Measurements from ENCODE around the gene CPVL.
"Not testable (repeated sequence)": the region's sequence is repeated elsewhere in the genome, so short reads cannot be mapped to it uniquely, and the experiment has no call there.

CPVL gene

GRCh38 chr7:29116361-29117200 is 29.8 kb downstream of the CPVL start:
- no peak for DNase-seq

- DNase-seq, result no peak
Observed at GRCh38 chr7:29115753-29116152, 30.6 kb downstream of the CPVL start.

GRCh38 chr7:29115130-29115687 is 31.1 kb downstream of the CPVL start:
- DNase-seq, result no peak

DNA sequence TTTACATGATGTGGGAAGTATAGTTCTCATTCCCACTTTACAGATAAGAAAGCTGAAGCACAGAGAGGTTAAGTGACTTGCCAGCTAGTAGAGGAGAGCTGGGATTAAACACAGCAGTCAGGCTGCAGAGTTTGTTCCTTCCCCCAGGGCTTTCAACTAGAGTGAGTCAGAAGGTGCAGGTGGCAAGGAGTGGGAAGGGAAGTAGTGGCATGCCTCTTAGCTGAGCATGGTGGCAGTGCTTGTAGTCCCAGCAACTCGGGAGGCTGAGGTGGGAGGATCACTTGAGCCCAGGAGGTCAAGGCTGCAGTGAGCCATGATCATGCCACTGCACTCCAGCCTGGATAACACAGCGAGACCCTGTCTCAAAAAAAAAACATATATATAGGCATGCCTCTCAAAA is 32.1 kb downstream of the CPVL start:
- DNase-seq, result not testable (repeated sequence)

DNA sequence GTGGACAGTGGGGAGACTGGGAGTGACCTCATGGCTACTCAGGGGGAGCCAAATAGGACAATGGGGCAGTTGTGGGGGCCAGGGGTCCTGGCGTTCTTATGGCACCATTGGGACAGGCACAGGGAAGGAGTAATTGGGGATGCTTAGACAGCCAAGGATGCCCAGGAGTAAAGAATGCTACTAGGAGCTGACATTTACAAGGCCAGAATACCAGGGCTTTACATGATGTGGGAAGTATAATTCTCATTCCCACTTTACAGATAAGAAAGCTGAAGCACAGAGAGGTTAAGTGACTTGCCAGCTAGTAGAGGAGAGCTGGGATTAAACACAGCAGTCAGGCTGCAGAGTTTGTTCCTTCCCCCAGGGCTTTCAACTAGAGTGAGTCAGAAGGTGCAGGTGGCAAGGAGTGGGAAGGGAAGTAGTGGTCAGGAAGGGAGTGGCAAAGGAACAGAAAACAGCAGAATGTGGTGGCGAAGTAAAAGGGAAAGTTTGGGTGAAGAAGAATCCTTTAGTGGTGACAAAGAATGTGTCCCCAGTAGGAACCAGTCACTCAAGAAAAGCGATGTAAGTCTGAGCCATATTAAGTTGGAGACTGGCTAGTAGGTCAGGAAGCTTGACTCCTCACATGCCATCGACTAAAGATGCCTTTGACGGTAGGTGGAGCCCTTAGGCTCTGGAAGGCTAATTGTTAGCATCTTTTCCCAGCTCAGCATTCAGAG is 32.8 kb downstream of the CPVL start:
- no peak for DNase-seq

GRCh38 chr7:29112721-29113120 is 33.6 kb downstream of the CPVL start:
- no peak for DNase-seq

DNA sequence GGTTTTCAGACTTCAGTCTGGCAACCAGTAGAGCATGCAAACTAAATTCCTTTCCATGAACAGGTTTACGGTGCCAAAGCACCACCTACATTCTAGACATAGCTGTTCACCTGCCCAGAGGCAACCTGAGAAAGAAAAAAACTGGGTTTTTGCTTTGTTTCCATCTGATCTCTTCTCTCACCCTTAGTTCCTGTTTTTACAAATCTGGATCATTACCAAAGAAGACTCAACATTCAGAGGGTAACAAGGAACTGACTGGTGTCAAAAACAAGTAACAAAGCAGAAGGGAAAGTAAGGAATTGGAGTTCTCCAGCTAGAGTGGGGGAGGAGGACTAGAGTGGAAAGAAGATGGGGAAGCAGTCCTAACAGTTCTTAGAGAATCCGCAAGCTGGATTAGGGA is 36.4 kb downstream of the CPVL start:
- no peak for DNase-seq

DNA sequence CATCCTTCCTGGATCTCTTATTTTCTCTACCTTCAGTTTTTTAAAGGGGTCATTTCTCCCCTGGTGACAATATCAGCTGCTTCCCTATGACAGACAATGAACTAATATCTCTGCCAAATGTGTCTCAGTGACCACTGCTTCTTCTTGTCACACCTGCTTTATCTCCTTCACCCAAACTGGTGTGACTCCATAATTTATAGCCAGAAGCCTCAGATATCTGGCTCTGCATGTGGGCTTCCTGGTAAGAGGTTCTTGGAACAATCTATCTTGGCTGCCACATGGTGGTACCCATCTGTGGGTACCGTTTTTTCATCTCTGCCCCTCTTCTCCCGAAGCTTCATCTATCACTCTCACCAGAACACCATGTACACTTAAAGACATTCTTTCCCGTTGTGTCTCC is 37.0 kb downstream of the CPVL start:
- no peak for DNase-seq

DNA sequence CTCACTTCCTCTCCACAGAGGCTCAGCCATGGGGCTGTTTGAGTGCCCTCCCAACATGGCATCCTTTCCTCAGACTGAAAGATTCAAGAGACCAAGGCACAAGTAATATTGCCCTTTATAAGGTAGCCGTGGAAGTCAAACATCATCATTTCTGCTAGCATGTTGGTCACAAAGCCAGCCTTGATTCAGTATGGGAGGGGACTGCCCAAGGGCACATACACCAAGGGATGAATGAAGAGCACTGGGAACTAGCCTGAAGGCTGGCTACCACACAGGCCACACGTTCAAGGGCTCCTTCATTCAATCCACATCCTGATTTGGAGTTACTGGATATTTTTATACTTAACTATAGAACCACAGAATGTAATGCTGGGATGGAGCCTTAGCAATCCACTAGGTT is 39.3 kb downstream of the CPVL start:
- DNase-seq, result no peak

GRCh38 chr7:29106669-29106988 is 39.7 kb downstream of the CPVL start:
- no peak for DNase-seq

- DNase-seq, result peak; percentile 50
Observed at GRCh38 chr7:29105752-29106668, 40.3 kb downstream of the CPVL start.

DNA sequence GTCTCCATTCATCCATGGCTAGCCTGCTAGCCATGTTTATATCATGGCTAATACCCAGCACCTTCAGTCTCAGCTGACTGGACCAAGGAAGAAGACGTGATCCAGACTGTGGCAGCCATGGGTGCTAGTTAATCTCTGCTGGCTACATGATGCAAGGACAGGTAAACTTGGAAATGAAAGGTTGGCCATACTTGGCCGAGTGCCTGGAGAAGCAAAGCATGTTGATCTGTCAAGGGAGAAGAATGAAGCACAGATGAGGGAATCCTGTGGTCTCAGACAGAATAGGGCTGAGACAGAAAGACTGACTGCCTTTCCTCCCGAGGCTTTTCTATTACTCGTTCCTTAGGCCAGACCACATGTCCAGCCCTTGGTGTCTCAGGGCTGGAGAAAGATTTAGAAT is 41.1 kb downstream of the CPVL start:
- DNase-seq, result no peak

GRCh38 chr7:29102558-29103151 is 43.7 kb downstream of the CPVL start:
- peak; percentile 19 for DNase-seq

DNA sequence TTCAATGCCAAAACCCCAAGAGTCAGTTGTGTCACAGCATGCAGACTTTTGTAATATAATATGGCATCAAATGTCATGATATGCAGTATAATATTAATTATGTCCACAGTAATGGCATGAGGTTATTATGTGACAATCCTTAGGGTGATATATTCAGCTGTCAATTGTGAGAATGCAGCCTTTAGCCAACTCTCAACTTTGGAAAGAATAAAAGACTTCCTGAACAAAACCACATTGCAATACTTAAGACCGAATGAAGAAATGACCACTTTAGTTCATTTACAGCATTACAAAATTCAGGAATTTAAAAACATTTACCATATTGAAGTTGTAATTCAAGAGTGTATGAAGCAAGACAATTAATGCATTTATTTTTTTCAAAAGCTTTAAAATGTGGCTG is 45.4 kb downstream of the CPVL start:
- no peak for DNase-seq

DNA sequence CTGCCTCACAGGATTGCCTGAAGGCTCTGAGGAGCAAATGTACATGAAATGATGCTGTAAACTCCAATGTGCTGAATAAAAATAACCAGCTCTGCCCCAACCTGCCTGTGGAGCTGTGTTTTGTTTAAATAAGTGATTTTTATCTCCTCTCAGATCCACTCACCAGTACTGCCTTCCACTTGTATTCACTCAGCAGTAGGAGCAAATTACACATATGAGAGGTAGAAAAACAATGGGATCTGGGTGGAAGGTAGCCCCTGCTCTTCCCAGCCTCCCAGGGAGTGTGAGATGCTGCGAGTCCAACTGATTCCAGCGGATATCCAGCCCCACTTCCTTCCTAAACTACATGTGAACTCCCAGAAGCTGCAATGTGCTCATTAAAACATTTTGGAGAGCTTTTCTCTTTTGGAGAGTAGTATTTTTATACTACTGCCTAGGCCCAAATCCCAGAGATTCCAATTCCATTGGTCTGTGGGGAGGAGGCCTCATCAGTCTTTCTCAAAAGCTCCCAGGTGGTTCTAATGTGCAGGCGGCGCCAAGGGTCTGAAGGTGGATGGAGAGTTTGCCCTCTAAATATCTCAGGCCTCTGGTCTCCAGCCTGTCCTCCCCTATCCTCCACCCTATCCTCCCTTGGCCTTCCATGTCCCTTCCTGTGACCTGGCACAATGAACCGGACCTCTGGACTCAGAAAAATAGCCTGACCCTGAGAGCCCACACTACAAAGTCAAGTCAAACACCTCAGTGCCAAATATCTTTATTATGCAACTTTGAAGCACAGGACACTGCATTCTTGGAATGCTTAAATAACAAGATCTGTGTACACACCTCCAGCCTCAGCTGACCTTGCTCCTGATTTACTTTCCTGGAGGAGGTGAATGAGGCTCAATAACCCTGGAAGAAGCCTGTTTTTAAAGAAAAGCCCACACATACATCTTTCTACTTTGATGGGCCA is 46.2 kb downstream of the CPVL start:
- DNase-seq, result no peak

DNA sequence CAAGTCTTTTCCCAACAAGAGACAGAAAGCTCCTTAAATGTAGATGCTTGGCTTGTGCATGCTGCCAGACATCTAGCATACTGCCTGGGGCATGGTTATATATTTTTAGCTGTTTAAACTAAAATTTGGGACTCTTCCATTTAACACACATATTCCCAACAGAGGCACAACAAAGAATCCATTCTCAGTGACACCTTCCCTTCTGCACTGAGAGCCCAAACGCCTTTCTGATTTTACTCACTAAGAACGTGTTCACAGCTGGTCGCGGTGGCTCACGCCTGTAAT is 49.9 kb downstream of the CPVL start:
- DNase-seq, result no peak

GRCh38 chr7:29095631-29096445 is 50.5 kb downstream of the CPVL start:
- DNase-seq, result no peak

GRCh38 chr7:29093091-29093490 is 53.2 kb downstream of the CPVL start:
- DNase-seq, result not testable (repeated sequence)

- no peak for DNase-seq
Observed at GRCh38 chr7:29091715-29092114, 54.6 kb downstream of the CPVL start.

DNA sequence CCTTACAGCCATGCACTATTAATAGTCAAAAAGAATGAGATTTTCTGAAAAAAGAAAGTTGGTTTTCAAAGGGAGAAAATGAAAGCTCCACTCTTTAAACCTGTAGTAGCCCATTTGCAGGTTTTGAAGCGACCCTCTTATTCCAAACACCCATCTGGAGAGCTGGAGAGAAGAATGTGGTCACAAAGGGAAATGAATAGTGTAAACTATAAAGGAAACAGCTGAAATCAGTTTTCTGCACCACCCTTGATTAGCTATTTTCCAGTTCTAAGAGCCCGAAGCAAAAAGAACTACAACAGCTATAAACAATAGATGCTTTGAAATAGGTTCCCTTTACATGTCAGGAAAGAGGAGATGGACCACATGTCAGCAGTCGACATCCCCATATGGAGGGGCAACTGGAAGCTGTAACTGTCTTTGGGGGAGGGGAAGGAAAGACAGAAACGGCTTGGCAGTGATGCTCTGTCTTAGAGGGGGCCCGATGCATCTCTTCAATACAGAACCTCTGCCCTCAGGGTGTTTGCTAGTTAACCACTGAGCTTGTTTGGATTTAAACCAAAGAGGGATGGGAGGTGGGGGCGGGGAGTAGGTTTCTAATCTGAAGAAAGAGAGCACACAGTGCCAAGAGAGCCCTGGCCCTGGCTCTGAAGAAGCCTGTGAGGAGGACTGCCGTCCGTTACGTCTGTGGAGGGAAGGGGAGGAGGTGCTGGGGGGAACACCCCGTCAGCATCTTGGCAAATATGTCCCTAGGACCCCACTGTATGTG is 55.3 kb downstream of the CPVL start:
- no peak for DNase-seq

All from NCI-H1105 (cell line).